ENCODE measurements around the gene TMC4. TPM values are rescaled to one million over a fixed set of nuclear protein-coding genes. Genes with fewer than 3 reads are reported as not detected.
A peak's percentile ranks its signal among the peaks of the same experiment; 100 is the strongest.

The TMC4 gene
- polyA plus RNA-seq, 3 donors, result 1.5 to 2.5 (median 2.1) TPM

GRCh38 chr19:54114340-54115108 is 58.4 kb downstream of the TMC4 start:
- intact Hi-C loops (cut with micrococcal nuclease), result loop anchor here in 1 of 2 donors (1.0 kb wide), 1 partner anchor 11 kb away; no protein-coding TSS in a partner anchor
- DNase-seq, result peak in 2 of 3 donors; percentile 47 to 59
- peaks cover 19 to 27% of the 10 kb centered on the region in 2 donors for H3K4me1 ChIP-seq (ENCODE audit: control insufficient read depth in 1 of 2, insufficient read depth in 2 of 2, low read length in 2 of 2)
- peaks cover 29% of the 10 kb centered on the region for H3K4me1 Mint-ChIP-seq
- H3K4me2 ChIP-seq (replicated peaks; ENCODE audit: extremely low read depth, low read length, poor library complexity, severe bottlenecking), result peak overlapping the region; percentile 87
- H3K27me3 Mint-ChIP-seq (ENCODE audit: low read depth in 3 of 3), result peaks cover 0 to 3% (median 0%) of the 10 kb centered on the region in 3 donors
- peak overlapping the region; percentile 90 to 98 for H3K4me3 Mint-ChIP-seq
- H3K79me2 ChIP-seq (ENCODE audit: insufficient read depth, low read length), result peaks cover 48% of the 10 kb centered on the region
- H3K27ac Mint-ChIP-seq, result peak overlapping the region; percentile 94 to 98 (median 98)
- peak overlapping the region; percentile 71 for H3K9ac ChIP-seq (ENCODE audit: insufficient read depth, low read length, poor library complexity, severe bottlenecking)
- no peak for TF ChIP-seq CTCF (IDR thresholded peaks at IDR 0.05)
- H3K27ac ChIP-seq (ENCODE audit: low read depth in 1 of 2, low read length in 2 of 2), result peak overlapping the region; percentile 32 to 84
- H3K36me3 ChIP-seq (replicated peaks in 1 of 2; ENCODE audit: control insufficient read depth in 1 of 2, insufficient read depth in 2 of 2, low read length in 2 of 2), result peaks cover 23 to 40% of the 10 kb centered on the region in 2 donors
- H3K9me3 ChIP-seq (replicated peaks in 1 of 2; ENCODE audit: control insufficient read depth in 1 of 2, insufficient read depth in 1 of 2, low read length in 2 of 2), result no peaks in the 10 kb centered on the region
- H3K9me3 Mint-ChIP-seq, result no peaks in the 10 kb centered on the region
- H4K20me1 ChIP-seq (ENCODE audit: insufficient read depth, low read length), result peaks cover 37% of the 10 kb centered on the region
- H3K36me3 Mint-ChIP-seq, result peaks cover 33 to 54% of the 10 kb centered on the region in 2 donors
- 3% methylated on average over 27 of the region's 28 CpGs for WGBS (ENCODE audit: insufficient coverage)
- H3K4me3 ChIP-seq (replicated peaks in 1 of 3; ENCODE audit: low read depth in 2 of 3, low read length in 3 of 3), result peak overlapping the region; percentile 52 to 94 (median 83)
- H3K27me3 ChIP-seq (ENCODE audit: control insufficient read depth in 2 of 2, insufficient read depth in 2 of 2, low read length in 2 of 2), result no peaks in the 10 kb centered on the region
- H2AFZ ChIP-seq (ENCODE audit: insufficient read depth, low read depth, low read length, poor library complexity, severe bottlenecking), result peak overlapping the region; percentile 94

Other genes with a start within 250 kb of the TMC4 start
- gene CACNG8, start 210.2 kb downstream of the TMC4 start, polyA plus RNA-seq, result under 1 TPM in 1 of 3 donors, not detected in 2; 0.05 TPM
- gene CACNG6, start 181.5 kb downstream of the TMC4 start, polyA plus RNA-seq, result under 1 TPM in 2 of 3 donors, not detected in 1; 0.08 to 0.18 TPM
- 100 to 1,000 TPM in 2 of 3 donors, 1 to 10 TPM in 1; 3.7 to 172 (median 137) TPM for gene VSTM1, start 109.3 kb downstream of the TMC4 start, polyA plus RNA-seq
- gene TARM1, start 91.8 kb downstream of the TMC4 start, polyA plus RNA-seq, result 1 to 10 TPM in 1 of 3 donors, under 1 TPM in 1, not detected in 1; 0.89 to 1.2 TPM
- 100 to 1,000 TPM in 2 of 3 donors, 10 to 100 TPM in 1; 81.4 to 270 (median 126) TPM for gene OSCAR, start 72.4 kb downstream of the TMC4 start, polyA plus RNA-seq
- gene NDUFA3, start 70.3 kb downstream of the TMC4 start, polyA plus RNA-seq, result 100 to 1,000 TPM in 2 of 3 donors, 10 to 100 TPM in 1; 46.4 to 396 (median 333) TPM
- gene TFPT, start 57.5 kb downstream of the TMC4 start, polyA plus RNA-seq, result 10 to 100 TPM in 1 of 3 donors, 1 to 10 TPM in 2; 7.0 to 11.5 (median 9.5) TPM
- gene PRPF31, start 57.4 kb downstream of the TMC4 start, polyA plus RNA-seq, result 10 to 100 TPM; 34.4 to 51.8 (median 37.6) TPM
- 10 to 100 TPM in 1 of 3 donors, 1 to 10 TPM in 2; 3.0 to 22.5 (median 4.2) TPM for gene CNOT3, start 35.4 kb downstream of the TMC4 start, polyA plus RNA-seq
- gene LENG1, start 13.4 kb downstream of the TMC4 start, polyA plus RNA-seq, result 1 to 10 TPM; 3.4 to 5.4 (median 4.2) TPM
- gene MBOAT7, start 16.4 kb upstream of the TMC4 start, polyA plus RNA-seq, result 100 to 1,000 TPM in 2 of 3 donors, 10 to 100 TPM in 1; 84.0 to 115 (median 111) TPM
- gene TSEN34, start 18.1 kb upstream of the TMC4 start, polyA plus RNA-seq, result 100 to 1,000 TPM in 2 of 3 donors, 10 to 100 TPM in 1; 59.3 to 125 (median 109) TPM
- 1,000 to 10,000 TPM in 1 of 3 donors, 100 to 1,000 TPM in 2; 756 to 4,259 (median 983) TPM for gene RPS9, start 27.7 kb upstream of the TMC4 start, polyA plus RNA-seq
- gene LILRB3, start 49.8 kb upstream of the TMC4 start, polyA plus RNA-seq, result 100 to 1,000 TPM in 2 of 3 donors, 10 to 100 TPM in 1; 62.9 to 455 (median 104) TPM
- gene LILRA6, start 69.6 kb upstream of the TMC4 start, polyA plus RNA-seq, result 100 to 1,000 TPM in 2 of 3 donors, 10 to 100 TPM in 1; 65.7 to 150 (median 143) TPM
- gene LILRB5, start 84.1 kb upstream of the TMC4 start, polyA plus RNA-seq, result 1 to 10 TPM in 1 of 3 donors, under 1 TPM in 2; 0.14 to 1.1 (median 0.17) TPM
- 100 to 1,000 TPM; 111 to 574 (median 172) TPM for gene LILRB2, start 108.0 kb upstream of the TMC4 start, polyA plus RNA-seq
- 100 to 1,000 TPM; 348 to 580 (median 516) TPM for gene LILRA5, start 140.0 kb upstream of the TMC4 start, polyA plus RNA-seq
- gene LILRA4, start 166.0 kb upstream of the TMC4 start, polyA plus RNA-seq, result 1 to 10 TPM in 2 of 3 donors, under 1 TPM in 1; 0.07 to 3.4 (median 2.2) TPM
- 100 to 1,000 TPM in 1 of 3 donors, 10 to 100 TPM in 2; 48.0 to 202 (median 73.8) TPM for gene LAIR1, start 191.8 kb upstream of the TMC4 start, polyA plus RNA-seq
- not detected for gene TTYH1, start 242.3 kb upstream of the TMC4 start, polyA plus RNA-seq

All from CD14-positive monocyte (primary cell).